Measurements from ENCODE around the gene BHLHA9.

BHLHA9 gene

GRCh38 chr17:1256699-1257098 is 13.5 kb upstream of the BHLHA9 start:
- DNase-seq = no peak

GRCh38 chr17:1260086-1260769 is 10.0 kb upstream of the BHLHA9 start:
- DNase-seq = no peak

DNA sequence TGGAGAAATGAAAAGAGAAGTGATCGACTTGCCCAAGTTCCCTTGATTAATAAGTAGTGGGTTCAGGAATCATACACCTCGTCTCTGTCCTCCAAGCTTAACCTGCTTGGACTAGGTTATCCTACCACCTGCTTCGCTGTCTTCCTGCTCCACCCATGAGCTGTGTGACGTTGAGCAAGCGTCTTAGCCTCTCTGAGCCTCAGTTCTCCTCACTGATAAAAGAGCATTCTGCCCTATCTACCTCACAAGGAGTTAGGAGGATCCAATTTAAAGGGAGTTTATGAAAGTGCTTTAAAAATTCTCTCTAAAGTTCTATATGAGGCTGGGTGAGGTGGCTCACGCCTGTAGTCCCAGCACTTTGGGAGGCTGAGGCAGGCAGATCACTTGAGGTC is 9.5 kb upstream of the BHLHA9 start:
- no peak for DNase-seq

- no peak for DNase-seq
These were observed 6.0 kb upstream of the BHLHA9 start for GRCh38 chr17:1264196-1264595.

DNA sequence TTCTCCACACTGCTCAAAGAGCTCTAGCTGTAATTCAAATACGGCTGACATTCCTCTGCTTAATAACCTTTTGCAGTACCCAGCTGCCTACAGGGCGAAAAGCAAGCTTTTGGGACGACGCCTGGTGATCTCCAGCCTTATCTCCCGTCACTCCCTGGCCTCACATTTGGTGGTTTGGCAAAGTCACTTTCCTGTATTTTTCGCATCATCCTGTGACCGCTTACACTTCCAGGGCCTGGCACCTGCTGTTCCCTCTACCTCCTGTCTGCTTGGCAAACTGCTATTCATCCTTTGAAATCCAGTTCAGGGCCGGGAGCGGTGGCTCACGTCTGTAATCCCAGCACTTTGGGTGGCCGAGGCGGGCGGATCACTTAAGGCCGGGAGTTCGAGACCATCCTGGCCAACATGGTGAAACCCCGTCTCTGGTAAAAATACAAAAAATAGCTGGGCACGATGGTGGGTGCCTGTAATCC is 2.7 kb upstream of the BHLHA9 start:
- no peak for DNase-seq

DNA sequence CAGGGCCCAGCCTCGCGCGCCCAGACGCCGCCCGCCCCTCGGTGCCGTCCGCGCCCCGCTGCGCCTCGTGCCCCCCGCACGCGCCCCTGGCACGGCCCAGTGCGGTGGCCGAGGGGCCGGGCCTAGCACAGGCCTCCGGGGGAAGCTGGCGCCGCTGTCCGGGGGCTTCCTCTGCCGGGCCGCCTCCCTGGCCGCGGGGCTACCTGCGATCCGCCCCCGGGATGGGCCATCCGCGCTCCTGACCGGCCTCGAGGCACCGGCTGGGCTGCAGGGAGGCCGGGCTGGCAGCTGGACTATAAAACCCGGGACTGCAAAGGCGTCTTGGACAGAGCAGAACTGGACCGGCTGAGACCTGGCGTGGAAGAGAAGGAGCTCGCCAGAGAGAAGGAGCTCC is 783 bp downstream of the BHLHA9 start:
- no peak for DNase-seq

GRCh38 chr17:1271441-1271840 is 1.2 kb downstream of the BHLHA9 start:
- no peak for DNase-seq

- no peak for DNase-seq
These were observed 2.5 kb downstream of the BHLHA9 start for GRCh38 chr17:1272701-1273100.

DNA sequence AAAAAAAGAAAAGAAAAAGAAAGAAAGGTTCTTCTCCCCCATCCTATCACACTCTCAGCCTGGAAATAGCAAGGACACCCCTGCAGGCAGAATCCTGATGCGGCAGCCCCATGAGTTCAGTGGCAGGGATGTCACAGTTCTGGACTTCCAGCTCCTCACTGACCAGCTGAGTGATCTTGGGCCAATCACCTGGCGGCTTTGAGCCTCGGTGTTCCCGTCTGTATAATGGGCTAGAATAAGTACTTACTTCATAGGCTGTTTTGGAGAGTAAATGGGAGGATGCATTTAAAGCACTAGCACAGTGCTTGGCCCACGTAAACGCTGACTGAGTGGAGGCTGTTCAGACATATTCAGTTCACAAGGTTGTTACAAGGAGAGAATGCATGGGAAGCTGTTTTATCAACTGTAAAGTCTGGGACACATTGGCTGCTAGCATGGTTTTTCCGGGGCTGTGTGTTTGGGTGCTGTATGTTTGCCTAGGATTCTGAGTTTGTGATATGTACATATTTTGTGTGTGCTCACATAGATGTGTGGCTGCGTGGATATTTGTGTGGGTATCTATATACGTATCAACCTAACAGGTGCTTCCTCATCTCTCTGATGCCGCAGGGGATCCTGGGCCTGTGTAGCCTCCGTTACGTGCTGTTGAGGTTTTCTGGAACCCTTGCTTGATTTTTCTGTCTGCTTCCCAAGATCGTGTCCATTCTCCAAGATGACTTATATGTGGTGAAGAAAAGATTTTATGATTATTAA is 3.4 kb downstream of the BHLHA9 start:
- no peak for DNase-seq

- DNase-seq = no peak
These were observed 4.0 kb downstream of the BHLHA9 start for GRCh38 chr17:1274245-1274608.

DNA sequence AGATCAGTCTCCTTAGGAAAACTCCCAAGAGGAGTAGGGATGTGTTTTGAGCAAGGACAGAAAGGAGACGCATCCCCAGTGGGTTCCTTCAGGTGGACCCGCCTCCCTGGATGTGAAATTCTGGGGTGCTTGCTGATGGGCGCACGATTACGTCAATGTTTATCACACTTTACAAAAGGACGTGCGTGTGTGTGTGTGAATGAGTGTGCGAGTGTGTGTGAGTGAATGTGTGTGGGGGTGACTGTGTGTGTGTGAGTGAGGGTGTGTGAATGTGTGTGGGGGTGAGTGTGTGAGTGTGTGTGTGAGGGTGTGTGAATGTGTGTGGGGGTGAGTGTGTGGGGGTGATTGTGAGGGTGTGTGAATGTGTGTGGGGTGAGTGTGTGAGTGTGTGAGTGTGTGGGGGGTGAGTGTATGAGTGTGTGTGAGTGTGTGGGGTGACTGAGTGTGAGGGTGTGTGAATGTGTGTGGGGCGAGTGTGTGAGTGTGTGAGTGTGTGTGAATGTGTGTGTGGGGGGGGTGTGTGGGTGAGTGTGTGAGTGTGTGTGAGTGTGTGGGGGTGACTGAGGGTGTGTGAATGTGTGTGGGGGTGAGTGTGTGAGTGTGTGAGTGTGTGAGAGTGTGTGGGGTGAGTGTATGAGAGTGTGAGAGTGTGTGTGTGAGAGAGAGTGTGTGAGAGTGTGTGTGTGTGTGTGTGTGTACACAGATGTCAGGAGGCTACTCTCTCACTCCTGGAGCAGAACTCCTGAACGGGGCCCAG is 5.1 kb downstream of the BHLHA9 start:
- DNase-seq = no peak

DNA sequence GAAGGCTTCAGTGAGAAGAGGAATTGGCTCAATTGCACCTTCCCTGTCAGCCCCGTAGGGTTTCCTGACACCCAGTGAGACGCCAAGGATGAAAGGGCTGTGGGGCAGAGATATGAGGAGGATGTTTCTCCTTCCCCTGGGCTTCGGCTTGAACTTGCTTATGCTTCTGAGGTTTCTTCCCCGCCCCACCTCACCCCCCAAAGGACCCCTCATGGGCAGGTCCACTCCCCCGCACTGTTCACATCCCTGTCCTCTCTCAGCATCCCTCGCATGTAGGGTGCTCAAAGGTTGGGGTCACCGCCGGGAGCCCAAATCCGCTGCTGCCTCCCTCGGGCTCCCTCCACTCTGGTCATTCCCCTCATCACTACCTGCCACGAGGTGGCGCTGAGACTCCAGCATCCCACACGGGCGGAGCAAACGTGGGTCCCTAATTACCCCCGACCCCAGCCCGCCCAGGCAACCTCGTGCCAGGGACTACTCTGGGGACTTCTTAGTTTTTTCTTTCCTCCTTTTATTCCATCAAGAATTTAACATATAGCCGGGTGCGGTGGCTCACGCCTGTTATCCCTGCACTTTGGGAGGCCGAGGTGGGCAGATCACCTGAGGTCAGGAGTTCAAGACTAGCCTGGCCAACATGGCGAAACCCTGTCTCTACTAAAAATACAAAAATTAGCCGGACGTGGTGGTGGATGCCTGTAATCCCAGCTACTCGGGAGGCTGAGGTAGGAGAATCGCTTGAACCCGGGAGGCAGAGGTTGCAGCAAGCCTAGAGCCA is 5.9 kb downstream of the BHLHA9 start:
- no peak for DNase-seq

- DNase-seq = no peak
These were observed 10.4 kb downstream of the BHLHA9 start for GRCh38 chr17:1280652-1281051.

- DNase-seq = no peak
These were observed 16.3 kb downstream of the BHLHA9 start for GRCh38 chr17:1286379-1287106.

DNA sequence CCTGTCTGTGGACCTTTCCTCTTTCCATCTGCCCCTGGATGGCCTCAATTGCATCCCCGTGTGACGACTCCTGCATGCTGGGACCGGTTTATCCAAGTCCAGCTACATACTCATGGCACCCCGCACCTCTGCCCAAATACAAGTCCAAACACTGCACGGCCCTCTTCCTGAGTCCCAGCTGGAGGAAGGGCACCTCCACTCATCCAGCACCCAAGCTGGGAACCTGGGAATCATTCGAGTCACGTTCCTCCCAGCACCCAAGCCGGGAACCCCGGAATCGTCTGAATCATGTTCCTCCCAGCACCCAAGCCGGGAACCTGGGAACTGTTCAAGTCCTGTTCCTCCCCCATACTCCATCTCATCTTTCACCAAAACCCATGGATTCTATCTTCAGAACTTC is 19.5 kb downstream of the BHLHA9 start:
- no peak for DNase-seq

DNA sequence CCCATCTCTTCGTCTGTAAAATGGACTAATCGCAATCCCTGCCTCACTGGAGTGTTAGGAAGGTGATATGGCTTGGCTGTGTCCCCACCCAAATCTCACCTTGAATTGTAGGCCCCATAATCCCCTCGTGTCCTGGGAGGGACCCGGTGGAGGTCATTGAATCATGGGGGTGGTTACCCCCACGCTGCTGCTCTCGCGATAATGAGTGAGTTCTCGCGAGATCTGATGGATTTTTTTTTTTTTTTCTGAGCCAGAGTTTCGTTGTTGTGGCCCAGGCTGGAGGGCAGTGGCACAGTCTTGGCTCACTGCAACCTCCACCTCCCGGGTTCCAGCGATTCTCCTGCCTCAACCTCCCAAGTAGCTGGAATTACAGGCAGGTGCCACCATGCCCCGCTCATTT is 20.4 kb downstream of the BHLHA9 start:
- no peak for DNase-seq

- no peak for DNase-seq
These were observed 24.0 kb downstream of the BHLHA9 start for GRCh38 chr17:1294157-1294717.

DNA sequence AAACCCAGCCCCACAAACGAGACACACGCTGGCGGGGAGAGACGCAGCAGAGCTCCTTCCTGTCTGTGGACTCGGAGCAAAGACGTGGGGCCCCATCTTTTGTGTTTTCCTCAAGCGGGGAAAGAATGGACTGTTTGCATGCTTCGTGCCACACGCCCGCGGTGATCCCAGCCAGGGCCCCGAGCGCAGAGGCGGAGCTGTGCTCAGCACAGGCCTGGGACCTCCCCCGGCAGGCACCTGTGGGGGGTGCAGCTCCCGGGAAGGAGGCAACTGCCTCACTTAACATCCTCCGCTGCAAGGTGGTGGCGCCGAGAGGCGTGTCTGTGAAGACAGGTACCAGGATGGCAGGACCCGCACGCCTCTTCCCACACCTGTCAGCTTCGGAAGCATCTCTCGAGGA is 28.4 kb downstream of the BHLHA9 start:
- no peak for DNase-seq

- no peak for DNase-seq
These were observed 29.5 kb downstream of the BHLHA9 start for GRCh38 chr17:1299552-1300370.

DNA sequence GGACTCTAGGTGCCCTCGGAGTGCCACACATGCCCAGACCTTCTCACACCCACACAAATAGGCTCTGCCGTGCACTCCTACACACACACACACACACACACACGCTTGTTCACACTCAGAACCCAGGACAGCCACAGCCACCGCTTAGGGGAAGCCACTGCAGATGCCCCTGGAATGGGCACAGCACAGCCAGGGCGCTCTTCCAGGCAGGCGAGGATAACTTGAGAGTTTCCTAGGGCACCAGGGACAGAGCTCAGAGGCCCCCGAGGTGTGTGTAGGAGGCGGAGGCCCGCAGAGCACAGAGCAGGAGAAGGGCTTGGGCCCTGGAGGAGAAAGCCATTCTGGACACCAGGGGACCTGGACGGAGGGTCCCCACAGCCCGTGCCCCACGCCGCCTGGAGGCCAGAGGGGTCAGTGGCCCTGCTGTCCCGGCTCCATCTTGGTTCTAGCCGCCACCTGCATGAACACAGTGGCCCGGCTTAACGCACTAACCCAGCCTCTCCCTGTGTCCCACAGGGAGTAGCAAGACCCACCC is 30.2 kb downstream of the BHLHA9 start:
- DNase-seq = no peak

GRCh38 chr17:1301546-1301945 is 31.3 kb downstream of the BHLHA9 start:
- DNase-seq = no peak
